ENCODE data around the gene UBE2E3. TPM values are rescaled to one million over a fixed set of nuclear protein-coding genes. Genes with fewer than 3 reads are reported as not detected.

Gene UBE2E3
- total RNA-seq, 1 donor from 2014 or later: 33.8 TPM

DNA sequence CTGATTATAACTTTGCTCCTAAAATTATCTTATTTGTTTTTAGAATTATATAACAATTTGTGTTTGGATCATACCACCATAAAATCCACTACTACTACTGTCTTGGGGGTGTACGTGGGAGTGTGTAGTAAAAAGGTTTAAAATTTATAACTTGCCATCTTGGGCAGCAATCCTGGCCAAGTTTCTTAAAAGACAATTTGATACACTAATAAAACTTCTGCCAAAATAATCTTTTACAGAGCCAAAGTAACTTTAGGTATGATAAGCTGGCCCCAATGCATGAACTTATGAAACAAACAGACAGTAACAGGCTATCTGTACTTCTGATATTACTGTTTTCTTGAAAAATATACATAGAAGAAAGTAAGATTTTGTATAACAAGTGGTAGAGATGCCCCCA, 11.3 kb upstream of the UBE2E3 start:
- no peaks in the 10 kb centered on the region for H3K4me1 ChIP-seq
- no peak overlapping the region for H3K4me3 ChIP-seq
- no peak for TF ChIP-seq CTCF (IDR thresholded peaks at IDR 0.05)
- no peak overlapping the region for H3K27ac ChIP-seq
- H3K36me3 ChIP-seq: no peaks in the 10 kb centered on the region
- DNase-seq: no peak
- H3K27me3 ChIP-seq: no peaks in the 10 kb centered on the region
- intact Hi-C loops (cut with DNase I): no loop called here
- H3K9me3 ChIP-seq: no peaks in the 10 kb centered on the region
- ATAC-seq: no peak

DNA sequence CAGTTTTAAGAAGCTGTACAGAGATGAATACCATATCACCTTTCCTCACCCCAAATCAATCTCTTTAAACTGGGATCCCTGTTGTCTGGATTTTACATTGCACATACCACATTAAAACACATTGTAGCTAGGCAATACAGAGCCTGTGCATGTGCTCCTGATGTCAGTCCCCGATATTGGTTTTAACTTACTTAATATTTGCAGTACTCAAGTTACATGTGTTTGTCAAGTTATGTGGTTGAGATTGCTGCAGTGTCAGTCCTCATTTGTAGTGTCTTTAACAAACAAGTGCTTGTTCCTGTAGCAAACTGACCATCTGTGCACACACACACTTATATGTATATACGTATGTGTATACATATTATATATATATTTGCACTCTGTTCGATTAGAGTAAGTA, 10.4 kb upstream of the UBE2E3 start:
- H3K9me3 ChIP-seq: no peaks in the 10 kb centered on the region
- ATAC-seq: no peak
- H3K4me3 ChIP-seq: no peak overlapping the region
- no peak for TF ChIP-seq CTCF (IDR thresholded peaks at IDR 0.05)
- H3K27me3 ChIP-seq: no peaks in the 10 kb centered on the region
- no peak for DNase-seq
- H3K4me1 ChIP-seq: no peaks in the 10 kb centered on the region
- intact Hi-C loops (cut with DNase I): no loop called here
- no peak overlapping the region for H3K27ac ChIP-seq
- no peaks in the 10 kb centered on the region for H3K36me3 ChIP-seq

GRCh38 chr2:180971811-180972210, 8.6 kb upstream of the UBE2E3 start:
- DNase-seq (no peak), ATAC-seq (no peak)
- Histone ChIP-seq H3K27me3 (no peaks in the 10 kb centered on the region), H3K4me3 (no peak overlapping the region), H3K36me3 (no peaks in the 10 kb centered on the region), H3K27ac (no peak overlapping the region), H3K9me3 (no peaks in the 10 kb centered on the region), H3K4me1 (no peaks in the 10 kb centered on the region)
- no peak for TF ChIP-seq CTCF (IDR thresholded peaks at IDR 0.05)
- intact Hi-C loops (cut with DNase I): no loop called here

GRCh38 chr2:180975585-180975984, 4.8 kb upstream of the UBE2E3 start:
- Histone ChIP-seq H3K36me3 (no peaks in the 10 kb centered on the region), H3K4me3 (no peak overlapping the region), H3K27me3 (no peaks in the 10 kb centered on the region), H3K4me1 (no peaks in the 10 kb centered on the region), H3K9me3 (no peaks in the 10 kb centered on the region), H3K27ac (no peak overlapping the region)
- intact Hi-C loops (cut with DNase I): no loop called here
- no peak for TF ChIP-seq CTCF (IDR thresholded peaks at IDR 0.05)
- no peak for ATAC-seq
- DNase-seq: no peak

GRCh38 chr2:180978903-180979748, 1.3 kb upstream of the UBE2E3 start:
- ATAC-seq: no peak
- no peaks in the 10 kb centered on the region for H3K9me3 ChIP-seq
- intact Hi-C loops (cut with DNase I): no loop called here
- H3K4me1 ChIP-seq: peaks cover 26% of the 10 kb centered on the region
- H3K27me3 ChIP-seq: no peaks in the 10 kb centered on the region
- DNase-seq: no peak
- H3K36me3 ChIP-seq: no peaks in the 10 kb centered on the region
- H3K4me3 ChIP-seq: peak overlapping the region; percentile 64
- TF ChIP-seq CTCF (IDR thresholded peaks at IDR 0.05): no peak
- H3K27ac ChIP-seq: peak overlapping the region; percentile 82
